ENCODE results near the gene IPCEF1.
"Not testable (repeated sequence)": the region's sequence is repeated elsewhere in the genome, so short reads cannot be mapped to it uniquely, and the experiment has no call there.

The IPCEF1 gene

DNA sequence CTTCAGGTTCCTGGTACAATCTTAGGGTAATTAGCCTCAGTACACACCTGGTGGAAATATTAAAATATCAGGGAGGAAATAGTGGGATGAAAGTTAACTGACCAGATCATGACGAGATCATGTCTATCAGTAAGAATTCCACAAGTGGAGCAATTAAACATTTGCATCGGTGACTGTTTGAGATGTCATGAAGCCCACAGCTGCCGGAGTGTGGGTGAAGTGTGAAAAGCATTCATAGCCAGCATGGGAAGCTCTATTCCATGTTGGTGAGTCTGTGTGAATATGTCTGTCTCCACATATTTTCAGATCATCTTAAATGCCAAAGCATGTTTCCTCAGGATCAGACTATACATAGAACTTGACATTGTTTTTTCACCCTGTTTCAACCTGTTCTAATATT is 142.8 kb downstream of the IPCEF1 start:
- no peak for DNase-seq

- DNase-seq: no peak
Observed at GRCh38 chr6:154210678-154211077, 145.9 kb downstream of the IPCEF1 start.

GRCh38 chr6:154209555-154209954 is 147.0 kb downstream of the IPCEF1 start:
- no peak for DNase-seq

DNA sequence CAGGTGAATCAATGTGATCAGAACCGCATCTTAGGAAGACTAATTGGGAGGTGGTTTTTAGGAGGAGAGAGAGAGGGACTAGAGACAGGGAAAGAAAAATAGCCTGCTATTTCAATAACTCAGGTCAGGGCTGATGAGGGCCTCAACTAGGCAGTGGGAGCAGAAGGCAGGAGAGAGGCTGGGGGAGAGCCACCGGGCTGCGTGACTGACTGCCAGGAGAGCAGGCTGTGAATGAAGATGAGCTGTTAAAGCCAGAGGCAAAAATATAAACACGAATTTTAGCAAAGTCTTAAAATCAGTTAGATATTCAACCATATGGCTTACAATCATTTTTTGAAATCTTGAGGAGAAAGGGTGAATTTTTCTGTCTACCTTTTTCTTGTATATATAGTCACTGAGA is 149.6 kb downstream of the IPCEF1 start:
- no peak for DNase-seq

DNA sequence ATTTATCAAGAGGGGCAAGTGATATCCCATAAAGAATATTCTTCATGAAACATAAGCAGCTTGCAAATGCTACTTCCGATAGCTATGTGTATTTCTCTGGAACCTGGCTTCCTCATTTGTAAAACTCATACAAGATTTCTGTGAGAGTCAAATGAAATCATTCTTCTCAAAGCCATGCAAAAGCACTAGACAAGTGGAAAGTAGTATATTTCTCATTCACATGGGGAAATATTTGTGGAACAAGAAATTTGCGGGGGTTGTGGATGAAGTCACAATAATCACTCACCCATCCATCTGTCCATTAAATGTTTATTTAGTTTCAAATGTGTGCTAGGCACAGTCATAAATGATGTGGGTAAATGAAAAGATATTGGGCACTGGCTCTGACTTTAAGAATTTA is 150.5 kb downstream of the IPCEF1 start:
- DNase-seq: no peak

DNA sequence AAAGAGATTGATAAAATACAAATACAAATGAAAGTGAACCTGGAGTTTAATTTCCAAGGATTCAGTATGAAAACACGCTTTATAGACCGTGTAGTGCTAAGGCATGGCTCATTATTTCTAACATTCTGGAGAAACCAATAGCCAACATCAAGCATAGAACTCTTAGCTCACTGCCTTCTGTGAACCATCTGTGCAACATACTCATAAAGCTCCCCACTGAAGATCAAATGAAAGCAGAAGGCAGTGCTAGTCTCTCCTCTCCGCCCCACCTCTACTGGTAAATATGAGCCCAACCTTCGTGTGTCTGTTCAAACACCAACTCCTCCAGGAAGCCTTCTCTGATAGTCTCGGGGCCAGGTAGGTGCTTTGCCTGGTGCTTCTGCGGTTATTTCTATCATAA is 153.6 kb downstream of the IPCEF1 start:
- DNase-seq: no peak

GRCh38 chr6:154202339-154202738 is 154.3 kb downstream of the IPCEF1 start:
- DNase-seq: no peak

DNA sequence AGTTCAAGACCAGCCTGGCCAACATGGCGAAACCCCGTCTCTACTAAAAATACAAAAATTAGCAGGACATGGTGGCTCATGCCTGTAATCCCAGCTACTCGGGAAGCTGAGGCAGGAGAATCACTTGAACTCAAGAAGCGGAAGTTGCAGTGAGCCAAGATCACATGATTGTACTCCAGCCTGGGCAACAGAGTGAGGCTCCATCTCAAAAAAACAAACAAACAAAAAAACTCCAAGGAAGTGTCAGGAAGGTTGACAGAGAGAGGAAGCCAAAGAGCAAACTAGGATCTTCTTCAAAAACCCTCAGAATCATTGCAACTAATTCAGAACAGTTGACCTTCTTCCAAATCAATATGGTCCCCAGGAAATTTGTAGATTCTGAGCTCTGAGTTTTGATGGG is 154.9 kb downstream of the IPCEF1 start:
- not testable (repeated sequence) for DNase-seq

- no peak for DNase-seq
Observed at GRCh38 chr6:154197196-154197860, 159.3 kb downstream of the IPCEF1 start.

- DNase-seq: no peak
Observed at GRCh38 chr6:154196333-154196885, 160.2 kb downstream of the IPCEF1 start.

- DNase-seq: no peak
Observed at GRCh38 chr6:154187714-154188113, 168.9 kb downstream of the IPCEF1 start.

GRCh38 chr6:154187203-154187602 is 169.4 kb downstream of the IPCEF1 start:
- DNase-seq: no peak

GRCh38 chr6:154179434-154179833 is 177.2 kb downstream of the IPCEF1 start:
- no peak for DNase-seq

- DNase-seq: not testable (repeated sequence)
Observed at GRCh38 chr6:154172393-154172792, 184.2 kb downstream of the IPCEF1 start.

GRCh38 chr6:154170106-154170505 is 186.5 kb downstream of the IPCEF1 start:
- DNase-seq: no peak

GRCh38 chr6:154169193-154169847 is 187.3 kb downstream of the IPCEF1 start:
- DNase-seq: no peak

DNA sequence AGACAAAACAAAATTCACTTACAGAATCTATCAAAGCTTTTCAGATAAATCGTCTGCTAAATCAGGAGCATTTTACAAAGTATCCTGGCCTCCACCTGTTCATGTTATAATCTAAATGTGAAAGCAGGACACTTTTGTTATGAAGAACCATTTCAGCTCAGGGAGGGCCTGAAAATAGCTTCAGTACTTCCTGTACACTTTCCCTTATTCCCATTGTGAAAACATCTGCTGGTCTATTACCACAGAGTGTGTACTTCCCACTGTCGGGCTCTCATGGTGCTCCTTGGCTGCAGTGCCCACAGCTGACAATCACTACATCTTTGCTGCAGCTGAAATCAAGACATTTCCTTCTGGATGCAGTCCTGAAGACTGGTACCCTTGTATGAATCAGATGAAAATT is 189.5 kb downstream of the IPCEF1 start:
- no peak for DNase-seq

DNA sequence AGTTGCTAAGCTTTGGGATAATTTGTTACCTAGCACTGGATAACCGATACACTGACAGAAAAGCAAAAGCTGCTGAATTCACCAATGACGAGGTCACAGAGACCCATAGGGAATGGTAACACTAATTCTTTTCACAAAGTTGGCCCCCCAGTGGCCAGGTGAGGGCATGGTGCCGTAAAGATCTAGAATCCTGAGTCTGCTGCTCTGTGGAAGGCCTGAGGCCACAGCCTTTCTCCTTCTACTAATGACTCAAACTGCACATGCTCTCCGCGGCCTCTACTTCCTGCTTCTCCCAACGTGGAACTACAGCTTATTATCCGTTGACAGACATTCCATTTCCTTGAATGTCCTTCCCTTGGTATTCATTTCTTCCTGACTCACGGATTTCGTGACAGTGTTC is 190.5 kb downstream of the IPCEF1 start:
- no peak for DNase-seq

- DNase-seq: no peak
Observed at GRCh38 chr6:154165478-154165877, 191.1 kb downstream of the IPCEF1 start.

- DNase-seq: no peak
Observed at GRCh38 chr6:154164397-154164796, 192.2 kb downstream of the IPCEF1 start.

- DNase-seq: no peak
Observed at GRCh38 chr6:154161689-154162088, 194.9 kb downstream of the IPCEF1 start.

DNA sequence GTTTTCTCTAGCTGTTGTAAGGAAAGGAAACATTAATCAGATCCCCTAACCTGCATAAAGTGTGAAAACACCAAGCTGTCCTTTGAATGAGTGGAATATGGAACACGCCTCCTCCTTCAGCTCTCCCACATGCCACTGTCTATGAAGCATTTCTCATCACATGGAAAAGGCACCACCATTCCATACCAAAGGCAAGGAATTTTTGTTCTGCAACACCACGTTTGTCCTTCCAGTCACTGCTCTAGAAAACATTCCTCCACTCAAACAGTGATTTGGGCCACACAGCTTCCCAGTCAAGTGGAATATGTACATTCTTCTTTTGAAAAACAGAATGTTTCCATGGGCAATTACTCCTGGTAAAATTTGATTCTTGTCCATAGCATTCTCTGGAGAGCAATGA is 197.5 kb downstream of the IPCEF1 start:
- no peak for DNase-seq

- no peak for DNase-seq
Observed at GRCh38 chr6:154157706-154158105, 198.9 kb downstream of the IPCEF1 start.

DNA sequence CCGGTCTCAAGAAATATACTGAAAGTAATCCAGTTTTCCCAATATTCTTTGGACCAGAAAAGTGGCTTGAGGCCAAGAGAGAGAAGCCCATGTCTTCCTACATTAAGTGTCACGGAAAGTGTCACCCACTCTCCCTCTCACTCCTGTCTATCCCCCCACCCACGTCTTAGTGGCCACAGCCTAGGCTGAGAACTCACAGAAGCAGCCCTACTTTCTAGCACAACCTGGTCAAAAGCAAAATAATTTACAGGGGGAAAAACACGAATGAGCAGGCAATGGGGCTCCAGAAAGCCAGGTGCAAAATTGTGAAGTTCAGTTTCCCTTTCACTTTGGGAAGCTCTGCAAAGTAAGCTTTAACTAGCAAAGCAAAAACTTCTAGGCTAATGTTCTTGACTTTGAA is 199.5 kb downstream of the IPCEF1 start:
- no peak for DNase-seq

All from activated CD8-positive, alpha-beta memory T cell treated with anti-CD3 and anti-CD28 coated beads, Interleukin-2, amount 50 U/mL, for 48 hours (primary cell).